Activated CD4-positive, alpha-beta T cell treated with anti-CD3 and anti-CD28 coated beads for 4 hours (primary cell): ENCODE data around the gene DOCK3.

ENCODE experiments used
- DNase-seq, 2 donors: peaks; one replicate each; pipeline ENCODE4 v3.0.0-alpha.2; 2020

DOCK3 gene

GRCh38 chr3:50674349-50675178 lies at the start of gene DOCK3:
Gene DOCK3 (plus strand): TSS chr3:50674927. CDS start chr3:50675264, 337 bp downstream.
- peak; percentile 52 to 69 for DNase-seq

- no peak for DNase-seq
These were observed 49.2 kb upstream of the DOCK3 start for GRCh38 chr3:50625231-50626182.

GRCh38 chr3:50626401-50626800 lies 48.3 kb upstream of the DOCK3 start:
- DNase-seq: no peak

GRCh38 chr3:50627407-50628051 lies 47.2 kb upstream of the DOCK3 start:
- DNase-seq: peak; percentile 19 to 24

- DNase-seq: no peak
These were observed 46.1 kb upstream of the DOCK3 start for GRCh38 chr3:50628601-50629000.

DNA sequence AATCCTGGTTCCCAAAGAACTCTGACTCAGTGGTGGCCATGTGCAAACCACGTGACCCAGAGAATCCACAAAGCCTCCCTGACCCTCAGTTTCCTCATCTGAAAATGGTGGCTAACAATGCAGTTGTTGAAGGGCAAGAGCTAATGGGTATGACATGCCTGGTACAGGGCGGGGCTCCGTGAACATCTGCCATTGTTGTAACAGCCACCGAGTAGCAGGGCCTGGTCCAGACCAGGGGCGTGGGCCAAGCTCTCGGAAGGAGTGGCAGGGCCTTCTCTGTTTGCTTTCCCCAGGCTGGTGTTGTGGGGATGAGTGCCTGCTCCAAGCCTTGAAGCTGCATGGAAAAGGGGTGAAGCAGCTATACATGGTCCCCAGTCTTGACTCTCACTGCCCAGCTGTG lies 44.3 kb upstream of the DOCK3 start:
- DNase-seq: no peak

DNA sequence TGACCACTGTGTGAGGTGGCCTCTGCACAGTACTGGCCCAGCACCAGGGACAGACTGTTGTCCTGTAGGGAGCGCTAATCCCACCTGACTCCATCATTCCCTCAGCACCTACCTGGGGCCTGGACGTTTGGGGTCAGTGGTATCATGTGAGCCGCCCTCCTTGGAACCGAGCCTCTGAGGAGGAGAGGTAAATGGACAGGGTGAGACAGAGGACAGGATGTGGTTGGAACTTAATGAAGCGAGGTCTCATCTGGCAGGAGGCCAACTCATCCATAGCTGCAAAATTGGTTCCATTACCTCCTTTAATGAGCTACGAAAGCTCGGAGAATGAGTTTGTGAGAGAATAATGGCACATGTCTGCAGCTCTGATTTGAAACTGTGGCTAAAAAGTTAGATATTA lies 43.9 kb upstream of the DOCK3 start:
- DNase-seq: no peak

GRCh38 chr3:50632450-50632849 lies 42.3 kb upstream of the DOCK3 start:
- no peak for DNase-seq

DNA sequence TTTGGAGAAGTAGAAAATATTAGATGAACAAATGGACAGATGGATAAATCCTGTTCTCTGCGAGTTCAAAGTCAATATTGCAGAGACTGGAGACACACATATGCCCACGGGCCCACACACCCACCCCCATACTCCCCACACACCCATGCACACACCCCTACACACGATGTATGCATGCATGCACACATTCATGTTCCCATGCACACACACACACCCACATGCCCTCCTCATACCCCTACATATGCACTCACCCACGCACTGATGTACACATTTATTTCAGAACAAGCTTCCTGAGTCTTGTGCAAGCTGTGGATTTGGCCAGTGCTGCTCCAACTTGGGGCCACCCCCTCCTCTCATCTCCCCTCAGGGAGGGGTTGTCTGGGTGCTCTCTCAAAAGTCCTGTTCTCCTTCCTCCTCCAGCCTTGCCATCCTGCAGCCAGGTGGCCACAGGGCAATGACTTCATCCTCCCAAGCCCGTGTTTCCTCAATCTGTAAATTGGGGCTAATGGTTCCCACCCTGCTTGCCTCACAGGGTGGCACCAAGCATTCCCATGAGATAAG lies 41.4 kb upstream of the DOCK3 start:
- DNase-seq: no peak

- no peak for DNase-seq
These were observed 39.7 kb upstream of the DOCK3 start for GRCh38 chr3:50635066-50635465.

- DNase-seq: no peak
These were observed 37.7 kb upstream of the DOCK3 start for GRCh38 chr3:50637011-50637410.

DNA sequence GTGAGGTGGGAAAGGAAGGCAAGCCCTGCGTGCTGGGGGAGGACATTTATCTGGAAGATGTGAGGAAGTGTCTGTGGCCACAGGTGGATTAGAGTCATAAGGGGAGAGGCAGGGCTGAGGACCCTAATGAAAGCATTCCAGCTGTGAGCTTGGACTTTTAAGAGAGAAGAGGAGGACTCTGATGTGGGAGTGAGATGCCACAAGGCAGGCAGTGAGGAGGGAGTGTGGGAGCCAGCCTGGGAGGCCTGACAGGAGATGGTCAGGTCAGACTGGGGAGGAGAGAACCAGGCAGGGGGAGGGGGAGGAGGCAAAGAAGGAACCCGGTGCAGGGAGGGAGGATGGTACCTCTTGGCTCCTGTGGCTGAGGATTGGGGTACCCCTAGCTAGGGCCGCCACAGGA lies 36.8 kb upstream of the DOCK3 start:
- no peak for DNase-seq

DNA sequence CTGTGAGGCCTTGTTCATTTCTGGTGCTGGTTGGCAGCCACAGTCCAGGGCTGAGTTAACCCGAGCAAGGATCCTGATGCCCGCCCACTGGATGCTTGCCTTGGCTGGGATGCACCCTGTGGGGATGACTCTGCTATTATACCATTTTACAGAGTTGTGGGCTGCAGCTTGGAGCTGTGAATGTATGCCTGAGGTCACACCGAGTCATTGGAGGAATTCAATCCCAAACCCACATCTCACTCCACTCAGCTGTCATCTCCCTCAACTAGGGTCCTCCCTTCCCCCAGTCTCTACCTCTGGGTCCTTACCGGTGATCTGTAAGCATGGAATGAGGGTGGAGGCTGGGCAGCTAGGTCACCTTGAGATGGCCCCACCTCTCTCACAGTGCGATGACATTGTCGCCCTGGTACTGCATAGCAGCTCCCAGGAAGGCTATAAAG lies 35.7 kb upstream of the DOCK3 start:
- no peak for DNase-seq

GRCh38 chr3:50642382-50642781 lies 32.3 kb upstream of the DOCK3 start:
- no peak for DNase-seq

DNA sequence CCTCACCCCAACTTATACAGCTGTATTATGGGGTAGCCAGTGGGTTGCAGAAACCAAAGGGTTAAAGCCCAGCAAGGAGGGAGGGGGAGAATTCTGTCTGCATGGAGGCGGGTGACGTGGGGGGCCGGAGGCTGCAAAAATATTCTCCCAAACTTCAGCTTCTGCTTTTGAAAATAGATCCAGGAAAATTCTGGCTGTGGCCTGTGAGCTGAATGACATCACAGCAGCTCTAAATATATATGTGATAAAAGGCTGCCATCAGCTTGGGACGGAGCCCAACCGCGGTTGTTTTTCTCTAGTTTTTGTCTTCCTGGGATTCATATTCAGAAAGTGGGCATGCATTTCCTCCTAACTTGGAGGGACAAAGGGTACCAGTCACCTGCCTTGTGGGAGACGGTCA lies 30.2 kb upstream of the DOCK3 start:
- no peak for DNase-seq

DNA sequence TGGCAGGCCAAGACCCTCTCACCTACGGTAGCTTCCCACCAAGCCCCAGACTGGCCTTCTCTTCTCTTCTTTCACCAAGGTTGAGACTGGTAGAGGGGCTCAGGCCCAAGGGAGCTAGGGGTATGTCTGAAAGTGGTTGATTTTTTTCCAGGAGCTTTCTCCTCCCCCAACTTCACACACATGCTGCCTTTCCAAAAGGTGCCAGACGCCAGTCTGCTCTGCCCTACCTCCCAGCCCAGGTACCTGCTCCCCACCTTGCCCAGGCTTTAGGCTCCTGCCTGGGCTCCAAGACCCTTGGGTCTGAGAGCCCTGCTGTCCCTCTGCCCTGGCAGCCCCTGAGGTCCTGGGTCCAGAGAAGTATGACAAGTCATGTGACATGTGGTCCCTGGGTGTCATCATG lies 29.3 kb upstream of the DOCK3 start:
- no peak for DNase-seq

GRCh38 chr3:50648313-50648712 lies 26.4 kb upstream of the DOCK3 start:
- DNase-seq: no peak

DNA sequence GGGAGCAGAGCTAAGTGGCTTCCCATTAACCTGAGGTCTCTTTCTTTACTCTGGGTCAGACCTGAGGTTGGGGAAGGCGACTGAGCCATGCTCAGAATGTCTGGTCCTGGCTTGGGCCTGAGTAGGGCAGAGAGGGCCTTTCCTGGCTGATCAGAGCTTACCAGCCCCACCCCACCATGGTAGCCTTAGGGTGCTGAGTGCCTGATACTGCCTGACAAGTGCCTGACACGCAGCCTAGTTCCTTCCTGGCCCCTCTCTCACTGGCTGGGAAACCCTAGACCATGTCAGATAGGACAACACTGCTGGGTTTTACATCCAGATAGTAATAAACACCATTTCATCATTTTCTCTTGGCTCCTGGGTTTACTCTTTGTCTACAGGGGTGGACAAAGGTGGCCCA lies 25.8 kb upstream of the DOCK3 start:
- no peak for DNase-seq

- DNase-seq: no peak
These were observed 25.2 kb upstream of the DOCK3 start for GRCh38 chr3:50649451-50649931.

DNA sequence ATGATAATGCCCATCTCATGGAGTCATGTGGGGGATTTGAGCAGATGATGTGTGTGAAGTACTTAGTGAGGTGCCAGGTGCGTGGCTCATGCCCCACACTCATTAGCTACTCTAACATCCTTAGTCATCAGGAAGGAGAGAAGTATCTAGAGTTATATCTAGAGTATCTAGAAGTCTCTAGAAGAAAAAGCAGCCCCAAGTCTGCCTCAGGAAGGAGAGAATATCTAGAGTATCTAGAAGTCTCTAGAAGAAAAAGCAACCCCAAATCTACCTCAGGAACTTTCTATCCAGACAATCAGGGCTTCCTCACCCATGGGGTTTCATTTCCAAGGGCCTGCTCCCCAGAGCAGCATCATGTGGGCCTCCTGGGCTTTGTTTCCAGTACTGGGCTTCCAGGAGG lies 24.7 kb upstream of the DOCK3 start:
- no peak for DNase-seq

GRCh38 chr3:50651445-50651844 lies 23.3 kb upstream of the DOCK3 start:
- no peak for DNase-seq

GRCh38 chr3:50651920-50652529 lies 22.7 kb upstream of the DOCK3 start:
- DNase-seq: no peak
